Activated naive CD8-positive, alpha-beta T cell treated with anti-CD3 and anti-CD28 coated beads, Interleukin-2, amount 10 ng/mL, durations not matched to agents 7 days and 5 days (primary cell): ENCODE measurements around the gene ANO9. TPM values are rescaled to one million over a fixed set of nuclear protein-coding genes. Genes with fewer than 3 reads are reported as not detected.
"Not testable (repeated sequence)": the region's sequence is repeated elsewhere in the genome, so short reads cannot be mapped to it uniquely, and the experiment has no call there.

Source experiments
- ATAC-seq: fragments of 150-1000 bp; cut with Tn5 transposase; one replicate; pipeline ENCODE4 v1.10.0; 2021; ENCODE audit warnings: low read depth, moderate library complexity
- POLR2A ChIA-PET: fragments of 350-600 bp; sonication (Branson Sonifier 250); formaldehyde crosslinking; loops from one replicate; lab custom pipeline; 2021; ENCODE audit warnings: antibody characterized with exemption; lab: Charles Lee
- DNase-seq: peaks from one replicate; pipeline ENCODE4 v3.0.0; 2021
- H3K27ac Mint-ChIP-seq: one replicate; pipeline ENCODE4 v1.8.0; 2022; ENCODE audit warnings: mild to moderate bottlenecking, mixed read lengths
- H3K27me3 Mint-ChIP-seq: one replicate; pipeline ENCODE4 v1.8.0; 2022; ENCODE audit warnings: mild to moderate bottlenecking, moderate library complexity, mixed read lengths
- H3K36me3 Mint-ChIP-seq: one replicate; pipeline ENCODE4 v1.8.0; 2021; ENCODE audit warnings: mild to moderate bottlenecking, mixed read lengths
- H3K4me1 Mint-ChIP-seq: one replicate; pipeline ENCODE4 v1.8.0; 2021; ENCODE audit warnings: mixed read lengths
- H3K4me3 Mint-ChIP-seq: one replicate; pipeline ENCODE4 v1.8.0; 2022; ENCODE audit warnings: mild to moderate bottlenecking, moderate library complexity, mixed read lengths
- H3K9me3 Mint-ChIP-seq: one replicate; pipeline ENCODE4 v1.8.0; 2021; ENCODE audit warnings: mixed read lengths
- total RNA-seq, 2 experiments: library from RNA; stranded (reverse); gene quantifications; one replicate each; pipeline ENCODE4 v1.2.3, GENCODE V29; 2021

ANO9 gene
- total RNA-seq, 2 experiments from 2014 or later, result 115 to 122 TPM

GRCh38 chr11:403021-403760 is 38.6 kb downstream of the ANO9 start:
- DNase-seq (no peak), ATAC-seq (no peak)
- Mint-ChIP-seq H3K4me3 (no peak overlapping the region), H3K27ac (no peak overlapping the region), H3K36me3 (peaks cover 2% of the 10 kb centered on the region), H3K9me3 (peaks cover 3% of the 10 kb centered on the region), H3K27me3 (no peaks in the 10 kb centered on the region), H3K4me1 (peaks cover 5% of the 10 kb centered on the region)
- POLR2A ChIA-PET, result no interaction called here

GRCh38 chr11:401196-401595 is 40.6 kb downstream of the ANO9 start:
- H3K36me3 Mint-ChIP-seq, POLR2A ChIA-PET, H3K4me3 Mint-ChIP-seq, H3K9me3 Mint-ChIP-seq, H3K27me3 Mint-ChIP-seq, H3K4me1 Mint-ChIP-seq, DNase-seq, ATAC-seq, H3K27ac Mint-ChIP-seq: not testable (repeated sequence)

GRCh38 chr11:400241-400689 is 41.5 kb downstream of the ANO9 start:
- ATAC-seq (no peak), DNase-seq (no peak)
- peaks cover 1% of the 10 kb centered on the region for H3K36me3 Mint-ChIP-seq
- no peak overlapping the region for H3K4me3 Mint-ChIP-seq
- POLR2A ChIA-PET, result no interaction called here
- H3K4me1 Mint-ChIP-seq, result peaks cover under 1% of the 10 kb centered on the region
- H3K9me3 Mint-ChIP-seq, result peaks cover 3% of the 10 kb centered on the region
- no peaks in the 10 kb centered on the region for H3K27me3 Mint-ChIP-seq
- H3K27ac Mint-ChIP-seq, result no peak overlapping the region

- Mint-ChIP-seq H3K36me3 (no peaks in the 10 kb centered on the region), H3K27ac (no peak overlapping the region), H3K4me1 (no peaks in the 10 kb centered on the region), H3K27me3 (no peaks in the 10 kb centered on the region), H3K9me3 (peaks cover 3% of the 10 kb centered on the region), H3K4me3 (no peak overlapping the region)
- DNase-seq, result no peak
- POLR2A ChIA-PET, result no interaction called here
- no peak for ATAC-seq
These were observed 42.0 kb downstream of the ANO9 start for GRCh38 chr11:399731-400211.

- H3K36me3 Mint-ChIP-seq, result no peaks in the 10 kb centered on the region
- no peaks in the 10 kb centered on the region for H3K27me3 Mint-ChIP-seq
- no peak for DNase-seq
- no peak for ATAC-seq
- no peak overlapping the region for H3K27ac Mint-ChIP-seq
- peaks cover 3% of the 10 kb centered on the region for H3K9me3 Mint-ChIP-seq
- H3K4me1 Mint-ChIP-seq, result no peaks in the 10 kb centered on the region
- POLR2A ChIA-PET, result interaction anchor here (0.5 kb wide), 1 partner anchor 87 kb away, joined by 4 read pairs; no protein-coding TSS in a partner anchor
- no peak overlapping the region for H3K4me3 Mint-ChIP-seq
These were observed 43.0 kb downstream of the ANO9 start for GRCh38 chr11:398826-399225.

GRCh38 chr11:396948-397548 is 44.8 kb downstream of the ANO9 start:
- H3K9me3 Mint-ChIP-seq, result peaks cover 3% of the 10 kb centered on the region
- POLR2A ChIA-PET, result interaction anchor here (0.5 to 1.8 kb wide), 10 partner anchors 9 to 358 kb away, joined by 3 to 11 read pairs (median 4); partner anchors contain the start of genes BET1L, RIC8A and SIGIRR
- no peaks in the 10 kb centered on the region for H3K27me3 Mint-ChIP-seq
- ATAC-seq (peak; percentile 73), DNase-seq (peak; percentile 68)
- H3K4me3 Mint-ChIP-seq, result no peak overlapping the region
- H3K36me3 Mint-ChIP-seq, result no peaks in the 10 kb centered on the region
- no peak overlapping the region for H3K27ac Mint-ChIP-seq
- no peaks in the 10 kb centered on the region for H3K4me1 Mint-ChIP-seq

- Mint-ChIP-seq H3K27ac (no peak overlapping the region), H3K4me1 (no peaks in the 10 kb centered on the region), H3K27me3 (no peaks in the 10 kb centered on the region), H3K36me3 (no peaks in the 10 kb centered on the region), H3K4me3 (no peak overlapping the region), H3K9me3 (peaks cover 3% of the 10 kb centered on the region)
- DNase-seq, result peak; percentile 51
- peak; percentile 35 for ATAC-seq
- POLR2A ChIA-PET, result interaction anchor here (0.6 to 1.8 kb wide), 9 partner anchors 10 to 359 kb away, joined by 3 to 11 read pairs (median 4); partner anchors contain the start of genes BET1L, RIC8A and SIGIRR
These were observed 45.3 kb downstream of the ANO9 start for GRCh38 chr11:396511-396947.

- Mint-ChIP-seq H3K27me3 (no peaks in the 10 kb centered on the region), H3K4me3 (no peak overlapping the region), H3K36me3 (no peaks in the 10 kb centered on the region), H3K27ac (no peak overlapping the region), H3K4me1 (no peaks in the 10 kb centered on the region), H3K9me3 (peaks cover 3% of the 10 kb centered on the region)
- no peak for ATAC-seq
- no peak for DNase-seq
- POLR2A ChIA-PET, result interaction anchor here (1.0 to 1.8 kb wide), 6 partner anchors 10 to 189 kb away, joined by 3 to 11 read pairs (median 4); partner anchors contain the start of genes BET1L and RIC8A
These were observed 45.9 kb downstream of the ANO9 start for GRCh38 chr11:395866-396265.

GRCh38 chr11:394858-395655 is 46.8 kb downstream of the ANO9 start:
- Mint-ChIP-seq H3K27me3 (no peaks in the 10 kb centered on the region), H3K36me3 (no peaks in the 10 kb centered on the region), H3K9me3 (peaks cover 3% of the 10 kb centered on the region), H3K4me1 (no peaks in the 10 kb centered on the region), H3K27ac (no peak overlapping the region), H3K4me3 (no peak overlapping the region)
- ATAC-seq (no peak), DNase-seq (no peak)
- POLR2A ChIA-PET, result no interaction called here

- no peak for DNase-seq
- Mint-ChIP-seq H3K4me1 (no peaks in the 10 kb centered on the region), H3K27me3 (no peaks in the 10 kb centered on the region), H3K4me3 (no peak within 1 kb of the TSS), H3K9me3 (no peaks in the 10 kb centered on the region), H3K36me3 (no peaks in the 10 kb centered on the region), H3K27ac (no peak within 1 kb of the TSS)
- no peak for ATAC-seq
- POLR2A ChIA-PET, result no interaction called here
These were observed 47.6 kb downstream of the ANO9 start, which contains the start of gene PKP3 for GRCh38 chr11:394034-394857. Gene PKP3 (plus strand): TSS chr11:394209. CDS start chr11:394293, 84 bp downstream.

- DNase-seq, result no peak
- no peak overlapping the region for H3K4me3 Mint-ChIP-seq
- H3K4me1 Mint-ChIP-seq, result no peaks in the 10 kb centered on the region
- no peak for ATAC-seq
- H3K27me3 Mint-ChIP-seq, result peaks cover 3% of the 10 kb centered on the region
- POLR2A ChIA-PET, result no interaction called here
- no peaks in the 10 kb centered on the region for H3K9me3 Mint-ChIP-seq
- no peaks in the 10 kb centered on the region for H3K36me3 Mint-ChIP-seq
- H3K27ac Mint-ChIP-seq, result no peak overlapping the region
These were observed 48.4 kb downstream of the ANO9 start for GRCh38 chr11:393219-394033.
